DOHH2 (cell line): ENCODE results near the gene LAIR1.

ENCODE experiments used
- EZH2phosphoT487 ChIP-seq: fragments of 200-600 bp; sonication (generic); IDR thresholded peaks from 2 replicates; pipeline ENCODE4 v1.6.1; 2017; ENCODE audit warnings: borderline replicate concordance, mild to moderate bottlenecking, antibody characterized with exemption, low read length, moderate library complexity, mixed read lengths
- TF ChIP-seq, protein P1 (sequence below): fragments of 200-600 bp; sonication (generic); IDR thresholded peaks from one replicate; pipeline ENCODE4 v1.5.1; 2014; ENCODE audit warnings: antibody characterized with exemption, mild to moderate bottlenecking, low read depth, low read length; ENCODE audit not compliant: poor library complexity, severe bottlenecking

DNA sequence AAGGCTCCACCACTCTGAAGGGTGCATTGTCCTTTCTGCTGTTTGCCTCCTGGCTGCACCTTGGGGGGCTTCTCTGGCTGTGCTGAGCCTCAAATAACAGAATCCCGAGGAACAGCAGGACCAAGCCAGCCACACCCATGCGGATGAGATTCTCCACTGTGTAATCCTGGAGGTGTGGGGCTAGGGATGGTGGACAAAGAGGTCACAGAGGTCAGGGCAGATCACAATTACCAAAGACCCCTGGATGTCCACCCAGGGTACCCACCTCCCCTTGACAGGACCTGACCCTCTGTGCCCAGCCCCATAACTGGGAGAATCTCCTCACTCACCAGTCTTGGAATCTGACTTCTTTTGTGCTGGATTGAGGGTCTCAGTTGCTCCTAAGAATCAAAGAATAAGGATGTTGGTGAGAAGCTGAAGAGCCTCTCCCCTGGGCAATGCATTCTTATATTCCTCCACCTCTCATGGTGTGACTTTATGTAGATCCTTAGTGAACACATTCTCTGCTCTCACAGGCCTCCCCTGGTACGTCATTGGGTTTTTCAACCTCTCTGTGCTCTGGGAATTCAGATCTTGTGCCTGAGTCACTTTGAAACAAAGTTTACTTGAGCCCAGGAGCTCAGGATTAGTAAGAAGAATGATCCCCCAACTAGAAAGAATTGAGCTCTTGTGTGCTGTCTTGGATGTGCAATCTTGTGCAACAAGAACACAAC lies 31.0 kb downstream of the LAIR1 start:
- TF ChIP-seq, protein P1, sequence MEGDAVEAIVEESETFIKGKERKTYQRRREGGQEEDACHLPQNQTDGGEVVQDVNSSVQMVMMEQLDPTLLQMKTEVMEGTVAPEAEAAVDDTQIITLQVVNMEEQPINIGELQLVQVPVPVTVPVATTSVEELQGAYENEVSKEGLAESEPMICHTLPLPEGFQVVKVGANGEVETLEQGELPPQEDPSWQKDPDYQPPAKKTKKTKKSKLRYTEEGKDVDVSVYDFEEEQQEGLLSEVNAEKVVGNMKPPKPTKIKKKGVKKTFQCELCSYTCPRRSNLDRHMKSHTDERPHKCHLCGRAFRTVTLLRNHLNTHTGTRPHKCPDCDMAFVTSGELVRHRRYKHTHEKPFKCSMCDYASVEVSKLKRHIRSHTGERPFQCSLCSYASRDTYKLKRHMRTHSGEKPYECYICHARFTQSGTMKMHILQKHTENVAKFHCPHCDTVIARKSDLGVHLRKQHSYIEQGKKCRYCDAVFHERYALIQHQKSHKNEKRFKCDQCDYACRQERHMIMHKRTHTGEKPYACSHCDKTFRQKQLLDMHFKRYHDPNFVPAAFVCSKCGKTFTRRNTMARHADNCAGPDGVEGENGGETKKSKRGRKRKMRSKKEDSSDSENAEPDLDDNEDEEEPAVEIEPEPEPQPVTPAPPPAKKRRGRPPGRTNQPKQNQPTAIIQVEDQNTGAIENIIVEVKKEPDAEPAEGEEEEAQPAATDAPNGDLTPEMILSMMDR, result no peak
- no peak for TF ChIP-seq EZH2phosphoT487
